WTC11 (cell line): ENCODE results near the gene ANKEF1. TPM values are rescaled to one million over a fixed set of nuclear protein-coding genes. Genes with fewer than 3 reads are reported as not detected.

Source experiments
- ATAC-seq: fragments of 200-7000 bp; cut with Tn5 transposase; 2 replicates; pipeline ENCODE4 v1.10.0; 2021; ENCODE audit warnings: mild to moderate bottlenecking, moderate library complexity
- CTCF ChIA-PET: fragments of 300-600 bp; sonication (Branson Sonifier 250); formaldehyde crosslinking; loops from one replicate; lab custom pipeline; 2021; ENCODE audit warnings: antibody characterized with exemption; lab: Charles Lee
- POLR2A ChIA-PET: fragments of 350-600 bp; sonication (Branson Sonifier 250); formaldehyde crosslinking; loops from one replicate; lab custom pipeline; 2021; ENCODE audit warnings: antibody characterized with exemption; lab: Charles Lee
- DNase-seq: peaks from one replicate; pipeline ENCODE4 v3.0.0; 2021; ENCODE audit warnings: low spot score
- H3K27ac Mint-ChIP-seq: 2 replicates; pipeline ENCODE4 v1.8.0; 2021; ENCODE audit warnings: mixed read lengths
- H3K27me3 Mint-ChIP-seq: 2 replicates; pipeline ENCODE4 v1.8.0; 2021; ENCODE audit warnings: low read depth, mild to moderate bottlenecking, moderate library complexity, mixed read lengths
- H3K36me3 Mint-ChIP-seq: 2 replicates; pipeline ENCODE4 v1.8.0; 2021; ENCODE audit warnings: mixed read lengths
- H3K4me1 Mint-ChIP-seq: 2 replicates; pipeline ENCODE4 v1.8.0; 2022; ENCODE audit warnings: mixed read lengths
- H3K4me3 Mint-ChIP-seq: 2 replicates; pipeline ENCODE4 v1.8.0; 2021; ENCODE audit warnings: mild to moderate bottlenecking, moderate library complexity, mixed read lengths
- H3K9me3 Mint-ChIP-seq: 2 replicates; pipeline ENCODE4 v1.8.0; 2021; ENCODE audit warnings: mixed read lengths
- CREB1 ChIP-seq: sonication (generic); formaldehyde crosslinking; IDR thresholded peaks from 2 replicates; pipeline ENCODE4 v1.8.0; 2023; ENCODE audit warnings: mild to moderate bottlenecking, missing genetic modification reagents
- GABPB1 ChIP-seq: sonication (generic); formaldehyde crosslinking; IDR thresholded peaks from 2 replicates; pipeline ENCODE4 v1.8.1; 2023; ENCODE audit warnings: mild to moderate bottlenecking, missing genetic modification reagents
- HMGA2 ChIP-seq: fragments of 250-450 bp; sonication (Bioruptor Pico); IDR thresholded peaks from 2 replicates; pipeline ENCODE4 v1.4.0; 2021; ENCODE audit warnings: mild to moderate bottlenecking, moderate library complexity
- KAT7 ChIP-seq: sonication (generic); formaldehyde crosslinking; IDR thresholded peaks from 2 replicates; pipeline ENCODE4 v1.8.1; 2023; ENCODE audit warnings: missing genetic modification reagents, mild to moderate bottlenecking, borderline replicate concordance
- NFYB ChIP-seq: sonication (generic); formaldehyde crosslinking; conservative IDR thresholded peaks from 2 replicates; pipeline ENCODE4 v1.8.0; 2022; ENCODE audit warnings: low read depth, missing genetic modification reagents
- TP53 ChIP-seq: sonication (generic); formaldehyde crosslinking; IDR thresholded peaks from 2 replicates; pipeline ENCODE4 v1.8.1; 2023; ENCODE audit warnings: mild to moderate bottlenecking, missing genetic modification reagents
- ZNF121 ChIP-seq: sonication (generic); formaldehyde crosslinking; IDR thresholded peaks from 2 replicates; pipeline ENCODE4 v1.8.0; 2023; ENCODE audit warnings: missing genetic modification reagents
- ZNF219 ChIP-seq: sonication (generic); formaldehyde crosslinking; IDR thresholded peaks from 2 replicates; pipeline ENCODE4 v1.8.0; 2023; ENCODE audit warnings: missing genetic modification reagents, mild to moderate bottlenecking, borderline replicate concordance
- ZNF263 ChIP-seq: sonication (generic); formaldehyde crosslinking; IDR thresholded peaks from 2 replicates; pipeline ENCODE4 v1.8.1; 2022; ENCODE audit warnings: low read depth, mild to moderate bottlenecking, moderate library complexity, missing genetic modification reagents
- total RNA-seq: library from RNA; stranded (reverse); gene quantifications from 3 replicates; pipeline ENCODE4 v1.2.3, GENCODE V29; 2021
- TF ChIP-seq, protein P1 (sequence below): sonication (generic); formaldehyde crosslinking; IDR thresholded peaks from 2 replicates; pipeline ENCODE4 v1.8.0; 2022; ENCODE audit warnings: mild to moderate bottlenecking, missing genetic modification reagents
- TF ChIP-seq, protein P2 (sequence below): fragments of 250-450 bp; sonication (Bioruptor Pico); IDR thresholded peaks from 2 replicates; pipeline ENCODE4 v1.9.0; 2021; ENCODE audit warnings: mild to moderate bottlenecking
- TF ChIP-seq, protein P3 (sequence below): sonication (generic); formaldehyde crosslinking; IDR thresholded peaks from 2 replicates; pipeline ENCODE4 v1.8.1; 2022; ENCODE audit warnings: missing genetic modification reagents, borderline replicate concordance
- TF ChIP-seq, protein P4 (sequence below): fragments of 250-450 bp; sonication (Bioruptor Pico); IDR thresholded peaks from 2 replicates; pipeline ENCODE4 v1.8.0; 2021; ENCODE audit warnings: mild to moderate bottlenecking
- TF ChIP-seq, protein P5 (sequence below): sonication (generic); formaldehyde crosslinking; conservative IDR thresholded peaks from 2 replicates; pipeline ENCODE4 v1.8.1; 2023; ENCODE audit warnings: mild to moderate bottlenecking, low read depth, missing genetic modification reagents, moderate library complexity
- TF ChIP-seq, protein P6 (sequence below): fragments of 250-450 bp; sonication (Bioruptor Pico); IDR thresholded peaks from 2 replicates; pipeline ENCODE4 v1.9.0; 2021; ENCODE audit warnings: mild to moderate bottlenecking
- TF ChIP-seq, protein P7 (sequence below): sonication (generic); formaldehyde crosslinking; IDR thresholded peaks from 2 replicates; pipeline ENCODE4 v1.8.1; 2022; ENCODE audit warnings: low read depth, mild to moderate bottlenecking, moderate library complexity, missing genetic modification reagents, borderline replicate concordance
- TF ChIP-seq, protein P8 (sequence below): sonication (generic); formaldehyde crosslinking; IDR thresholded peaks from 2 replicates; pipeline ENCODE4 v1.8.0; 2022; ENCODE audit warnings: mild to moderate bottlenecking, missing genetic modification reagents
- TF ChIP-seq, protein P9 (sequence below): fragments of 250-450 bp; sonication (Bioruptor Pico); conservative IDR thresholded peaks from 2 replicates; pipeline ENCODE4 v1.9.0; 2021; ENCODE audit warnings: mild to moderate bottlenecking

Gene ANKEF1
- total RNA-seq, 1 experiment from 2014 or later, result 7.1 TPM

DNA sequence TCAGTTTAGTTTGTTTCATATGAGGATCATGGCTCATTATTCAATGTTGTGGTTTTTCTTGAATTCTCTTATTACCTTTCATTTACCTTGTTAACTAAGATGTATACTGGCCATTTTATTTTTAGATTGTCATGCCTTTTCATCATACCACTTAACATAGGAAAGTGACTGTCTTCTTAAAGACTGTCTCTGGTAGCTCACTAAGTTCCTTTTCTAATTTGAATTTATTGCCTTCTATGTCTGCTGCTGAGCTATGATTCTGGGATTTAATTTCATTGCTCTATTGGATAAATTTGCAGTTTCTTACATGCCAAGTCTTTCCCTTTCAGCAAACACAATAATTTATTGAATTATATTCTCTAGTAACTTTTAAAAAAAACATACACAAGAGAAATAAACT is 49.5 kb upstream of the ANKEF1 start:
- no peak overlapping the region for H3K4me3 Mint-ChIP-seq
- POLR2A ChIA-PET, result no interaction called here
- H3K27me3 Mint-ChIP-seq, result no peaks in the 10 kb centered on the region
- no peak overlapping the region for H3K27ac Mint-ChIP-seq
- peaks cover 4% of the 10 kb centered on the region for H3K4me1 Mint-ChIP-seq
- ATAC-seq (no peak), DNase-seq (no peak)
- CTCF ChIA-PET, result interaction anchor here (0.6 kb wide), 1 partner anchor 376 kb away, joined by 3 read pairs; no protein-coding TSS in a partner anchor
- no peaks in the 10 kb centered on the region for H3K36me3 Mint-ChIP-seq
- H3K9me3 Mint-ChIP-seq, result peaks cover 7% of the 10 kb centered on the region
- no peak for TF ChIP-seq GABPB1 (CRISPR knock-in tag)
- TF ChIP-seq, protein P1, sequence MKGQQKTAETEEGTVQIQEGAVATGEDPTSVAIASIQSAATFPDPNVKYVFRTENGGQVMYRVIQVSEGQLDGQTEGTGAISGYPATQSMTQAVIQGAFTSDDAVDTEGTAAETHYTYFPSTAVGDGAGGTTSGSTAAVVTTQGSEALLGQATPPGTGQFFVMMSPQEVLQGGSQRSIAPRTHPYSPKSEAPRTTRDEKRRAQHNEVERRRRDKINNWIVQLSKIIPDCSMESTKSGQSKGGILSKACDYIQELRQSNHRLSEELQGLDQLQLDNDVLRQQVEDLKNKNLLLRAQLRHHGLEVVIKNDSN (CRISPR knock-in tag), result no peak
- no peak for TF ChIP-seq ZNF219 (CRISPR knock-in tag)
- no peak for TF ChIP-seq HMGA2 (CRISPR knock-in tag)
- TF ChIP-seq, protein P2, sequence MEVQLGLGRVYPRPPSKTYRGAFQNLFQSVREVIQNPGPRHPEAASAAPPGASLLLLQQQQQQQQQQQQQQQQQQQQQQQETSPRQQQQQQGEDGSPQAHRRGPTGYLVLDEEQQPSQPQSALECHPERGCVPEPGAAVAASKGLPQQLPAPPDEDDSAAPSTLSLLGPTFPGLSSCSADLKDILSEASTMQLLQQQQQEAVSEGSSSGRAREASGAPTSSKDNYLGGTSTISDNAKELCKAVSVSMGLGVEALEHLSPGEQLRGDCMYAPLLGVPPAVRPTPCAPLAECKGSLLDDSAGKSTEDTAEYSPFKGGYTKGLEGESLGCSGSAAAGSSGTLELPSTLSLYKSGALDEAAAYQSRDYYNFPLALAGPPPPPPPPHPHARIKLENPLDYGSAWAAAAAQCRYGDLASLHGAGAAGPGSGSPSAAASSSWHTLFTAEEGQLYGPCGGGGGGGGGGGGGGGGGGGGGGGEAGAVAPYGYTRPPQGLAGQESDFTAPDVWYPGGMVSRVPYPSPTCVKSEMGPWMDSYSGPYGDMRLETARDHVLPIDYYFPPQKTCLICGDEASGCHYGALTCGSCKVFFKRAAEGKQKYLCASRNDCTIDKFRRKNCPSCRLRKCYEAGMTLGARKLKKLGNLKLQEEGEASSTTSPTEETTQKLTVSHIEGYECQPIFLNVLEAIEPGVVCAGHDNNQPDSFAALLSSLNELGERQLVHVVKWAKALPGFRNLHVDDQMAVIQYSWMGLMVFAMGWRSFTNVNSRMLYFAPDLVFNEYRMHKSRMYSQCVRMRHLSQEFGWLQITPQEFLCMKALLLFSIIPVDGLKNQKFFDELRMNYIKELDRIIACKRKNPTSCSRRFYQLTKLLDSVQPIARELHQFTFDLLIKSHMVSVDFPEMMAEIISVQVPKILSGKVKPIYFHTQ (CRISPR knock-in tag), result no peak
- TF ChIP-seq CREB1 (CRISPR knock-in tag), result no peak
- TF ChIP-seq, protein P3, sequence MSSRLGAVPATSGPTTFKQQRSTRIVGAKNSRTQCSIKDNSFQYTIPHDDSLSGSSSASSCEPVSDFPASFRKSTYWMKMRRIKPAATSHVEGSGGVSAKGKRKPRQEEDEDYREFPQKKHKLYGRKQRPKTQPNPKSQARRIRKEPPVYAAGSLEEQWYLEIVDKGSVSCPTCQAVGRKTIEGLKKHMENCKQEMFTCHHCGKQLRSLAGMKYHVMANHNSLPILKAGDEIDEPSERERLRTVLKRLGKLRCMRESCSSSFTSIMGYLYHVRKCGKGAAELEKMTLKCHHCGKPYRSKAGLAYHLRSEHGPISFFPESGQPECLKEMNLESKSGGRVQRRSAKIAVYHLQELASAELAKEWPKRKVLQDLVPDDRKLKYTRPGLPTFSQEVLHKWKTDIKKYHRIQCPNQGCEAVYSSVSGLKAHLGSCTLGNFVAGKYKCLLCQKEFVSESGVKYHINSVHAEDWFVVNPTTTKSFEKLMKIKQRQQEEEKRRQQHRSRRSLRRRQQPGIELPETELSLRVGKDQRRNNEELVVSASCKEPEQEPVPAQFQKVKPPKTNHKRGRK (CRISPR knock-in tag), result no peak

DNA sequence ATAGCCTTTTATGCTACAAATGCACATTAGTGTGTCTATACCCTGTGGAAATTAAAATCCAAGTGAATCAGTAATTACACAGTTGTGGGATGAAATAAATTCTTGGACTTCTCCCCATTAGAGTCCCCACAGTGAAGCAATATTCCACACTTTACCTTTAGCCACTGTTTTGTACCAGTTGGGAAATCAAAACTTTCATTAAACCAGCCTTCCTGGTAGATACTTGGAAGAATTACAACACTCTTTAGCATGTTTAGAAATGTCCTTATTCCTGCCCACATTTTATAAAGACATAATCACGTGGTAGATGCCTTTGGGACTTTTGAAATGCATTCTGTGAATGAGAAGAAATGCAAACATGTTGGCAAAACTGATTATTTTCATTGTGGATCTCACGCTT is 49.0 kb upstream of the ANKEF1 start:
- Mint-ChIP-seq H3K4me3 (no peak overlapping the region), H3K9me3 (peaks cover 7% of the 10 kb centered on the region), H3K4me1 (peaks cover 4% of the 10 kb centered on the region), H3K27ac (no peak overlapping the region), H3K36me3 (no peaks in the 10 kb centered on the region), H3K27me3 (no peaks in the 10 kb centered on the region)
- ChIA-PET POLR2A (no interaction called here), CTCF (no interaction called here)
- ATAC-seq (no peak), DNase-seq (no peak)
- TF ChIP-seq ZNF263 (no peak), ZNF121 (CRISPR knock-in tag) (no peak), KAT7 (CRISPR knock-in tag) (no peak), NFYB (CRISPR knock-in tag) (no peak), TP53 (CRISPR knock-in tag) (no peak)
- TF ChIP-seq, protein P4, sequence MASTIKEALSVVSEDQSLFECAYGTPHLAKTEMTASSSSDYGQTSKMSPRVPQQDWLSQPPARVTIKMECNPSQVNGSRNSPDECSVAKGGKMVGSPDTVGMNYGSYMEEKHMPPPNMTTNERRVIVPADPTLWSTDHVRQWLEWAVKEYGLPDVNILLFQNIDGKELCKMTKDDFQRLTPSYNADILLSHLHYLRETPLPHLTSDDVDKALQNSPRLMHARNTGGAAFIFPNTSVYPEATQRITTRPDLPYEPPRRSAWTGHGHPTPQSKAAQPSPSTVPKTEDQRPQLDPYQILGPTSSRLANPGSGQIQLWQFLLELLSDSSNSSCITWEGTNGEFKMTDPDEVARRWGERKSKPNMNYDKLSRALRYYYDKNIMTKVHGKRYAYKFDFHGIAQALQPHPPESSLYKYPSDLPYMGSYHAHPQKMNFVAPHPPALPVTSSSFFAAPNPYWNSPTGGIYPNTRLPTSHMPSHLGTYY, result no peak
- TF ChIP-seq, protein P5, sequence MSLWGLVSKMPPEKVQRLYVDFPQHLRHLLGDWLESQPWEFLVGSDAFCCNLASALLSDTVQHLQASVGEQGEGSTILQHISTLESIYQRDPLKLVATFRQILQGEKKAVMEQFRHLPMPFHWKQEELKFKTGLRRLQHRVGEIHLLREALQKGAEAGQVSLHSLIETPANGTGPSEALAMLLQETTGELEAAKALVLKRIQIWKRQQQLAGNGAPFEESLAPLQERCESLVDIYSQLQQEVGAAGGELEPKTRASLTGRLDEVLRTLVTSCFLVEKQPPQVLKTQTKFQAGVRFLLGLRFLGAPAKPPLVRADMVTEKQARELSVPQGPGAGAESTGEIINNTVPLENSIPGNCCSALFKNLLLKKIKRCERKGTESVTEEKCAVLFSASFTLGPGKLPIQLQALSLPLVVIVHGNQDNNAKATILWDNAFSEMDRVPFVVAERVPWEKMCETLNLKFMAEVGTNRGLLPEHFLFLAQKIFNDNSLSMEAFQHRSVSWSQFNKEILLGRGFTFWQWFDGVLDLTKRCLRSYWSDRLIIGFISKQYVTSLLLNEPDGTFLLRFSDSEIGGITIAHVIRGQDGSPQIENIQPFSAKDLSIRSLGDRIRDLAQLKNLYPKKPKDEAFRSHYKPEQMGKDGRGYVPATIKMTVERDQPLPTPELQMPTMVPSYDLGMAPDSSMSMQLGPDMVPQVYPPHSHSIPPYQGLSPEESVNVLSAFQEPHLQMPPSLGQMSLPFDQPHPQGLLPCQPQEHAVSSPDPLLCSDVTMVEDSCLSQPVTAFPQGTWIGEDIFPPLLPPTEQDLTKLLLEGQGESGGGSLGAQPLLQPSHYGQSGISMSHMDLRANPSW (CRISPR knock-in tag), result no peak
- TF ChIP-seq, protein P1 (CRISPR knock-in tag), result no peak
- TF ChIP-seq, protein P6, sequence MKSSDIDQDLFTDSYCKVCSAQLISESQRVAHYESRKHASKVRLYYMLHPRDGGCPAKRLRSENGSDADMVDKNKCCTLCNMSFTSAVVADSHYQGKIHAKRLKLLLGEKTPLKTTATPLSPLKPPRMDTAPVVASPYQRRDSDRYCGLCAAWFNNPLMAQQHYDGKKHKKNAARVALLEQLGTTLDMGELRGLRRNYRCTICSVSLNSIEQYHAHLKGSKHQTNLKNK (CRISPR knock-in tag), result no peak
- TF ChIP-seq, protein P7, sequence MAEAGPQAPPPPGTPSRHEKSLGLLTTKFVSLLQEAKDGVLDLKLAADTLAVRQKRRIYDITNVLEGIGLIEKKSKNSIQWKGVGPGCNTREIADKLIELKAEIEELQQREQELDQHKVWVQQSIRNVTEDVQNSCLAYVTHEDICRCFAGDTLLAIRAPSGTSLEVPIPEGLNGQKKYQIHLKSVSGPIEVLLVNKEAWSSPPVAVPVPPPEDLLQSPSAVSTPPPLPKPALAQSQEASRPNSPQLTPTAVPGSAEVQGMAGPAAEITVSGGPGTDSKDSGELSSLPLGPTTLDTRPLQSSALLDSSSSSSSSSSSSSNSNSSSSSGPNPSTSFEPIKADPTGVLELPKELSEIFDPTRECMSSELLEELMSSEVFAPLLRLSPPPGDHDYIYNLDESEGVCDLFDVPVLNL, result no peak
- TF ChIP-seq, protein P8, sequence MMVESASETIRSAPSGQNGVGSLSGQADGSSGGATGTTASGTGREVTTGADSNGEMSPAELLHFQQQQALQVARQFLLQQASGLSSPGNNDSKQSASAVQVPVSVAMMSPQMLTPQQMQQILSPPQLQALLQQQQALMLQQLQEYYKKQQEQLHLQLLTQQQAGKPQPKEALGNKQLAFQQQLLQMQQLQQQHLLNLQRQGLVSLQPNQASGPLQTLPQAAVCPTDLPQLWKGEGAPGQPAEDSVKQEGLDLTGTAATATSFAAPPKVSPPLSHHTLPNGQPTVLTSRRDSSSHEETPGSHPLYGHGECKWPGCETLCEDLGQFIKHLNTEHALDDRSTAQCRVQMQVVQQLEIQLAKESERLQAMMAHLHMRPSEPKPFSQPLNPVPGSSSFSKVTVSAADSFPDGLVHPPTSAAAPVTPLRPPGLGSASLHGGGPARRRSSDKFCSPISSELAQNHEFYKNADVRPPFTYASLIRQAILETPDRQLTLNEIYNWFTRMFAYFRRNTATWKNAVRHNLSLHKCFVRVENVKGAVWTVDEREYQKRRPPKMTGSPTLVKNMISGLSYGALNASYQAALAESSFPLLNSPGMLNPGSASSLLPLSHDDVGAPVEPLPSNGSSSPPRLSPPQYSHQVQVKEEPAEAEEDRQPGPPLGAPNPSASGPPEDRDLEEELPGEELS (CRISPR knock-in tag), result no peak
- TF ChIP-seq, protein P9, sequence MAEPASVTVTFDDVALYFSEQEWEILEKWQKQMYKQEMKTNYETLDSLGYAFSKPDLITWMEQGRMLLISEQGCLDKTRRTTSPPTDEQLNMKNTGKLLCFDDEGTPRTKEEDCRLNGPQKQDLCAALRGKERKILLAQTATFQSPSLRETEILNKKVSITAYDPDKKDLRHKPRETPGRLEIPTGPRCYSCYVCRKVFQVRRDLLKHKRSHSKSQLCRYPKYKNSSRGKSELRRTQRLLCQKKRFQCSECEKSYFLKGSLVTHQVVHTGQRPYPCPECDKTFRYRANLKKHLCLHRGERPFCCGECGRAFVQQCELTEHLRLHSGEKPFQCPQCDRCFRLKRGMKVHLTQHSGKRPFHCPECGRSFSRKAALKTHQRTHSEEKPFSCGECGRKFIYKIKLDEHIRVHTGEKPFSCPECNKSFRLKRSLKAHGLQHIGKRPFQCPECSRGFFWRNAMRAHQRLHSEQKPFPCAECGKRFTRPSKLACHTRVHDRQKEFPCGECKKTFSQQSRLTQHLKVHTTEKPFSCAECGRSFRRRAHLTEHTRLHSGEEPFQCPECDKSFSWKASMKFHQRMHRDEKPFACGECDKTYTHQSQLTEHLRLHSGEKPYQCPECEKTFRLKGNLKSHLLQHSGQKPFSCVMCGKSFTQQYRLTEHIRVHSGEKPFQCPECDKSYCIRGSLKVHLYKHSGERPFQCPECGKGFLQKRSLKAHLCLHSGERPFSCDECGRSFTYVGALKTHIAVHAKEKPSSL (CRISPR knock-in tag), result no peak
